Dedifferentiated amniotic fluid mesenchymal stem cell (primary cell): ENCODE measurements around the gene SLC9A5.

Source experiments
- DNase-seq: peaks from one replicate; pipeline ENCODE4 v3.0.0-alpha.2; 2016; ENCODE audit errors: extremely low spot score

SLC9A5 gene

GRCh38 chr16:67248401-67249177 lies at the start of gene SLC9A5:
TSS of gene SLC9A5 (plus strand) at chr16:67248979. CDS start at chr16:67249015, 36 bp downstream.
- no peak for DNase-seq

GRCh38 chr16:67199011-67199807 lies 49.6 kb upstream of the SLC9A5 start, which contains the start of gene ELMO3:
TSS of gene ELMO3 (plus strand) at chr16:67199131. CDS start at chr16:67199327, 196 bp downstream.
- DNase-seq = no peak

GRCh38 chr16:67199808-67200198 lies 49.0 kb upstream of the SLC9A5 start:
- no peak for DNase-seq

- DNase-seq = no peak
These were observed 48.3 kb upstream of the SLC9A5 start for GRCh38 chr16:67200491-67200890.

- DNase-seq = no peak
These were observed 47.1 kb upstream of the SLC9A5 start for GRCh38 chr16:67201411-67202345.

GRCh38 chr16:67202426-67202825 lies 46.4 kb upstream of the SLC9A5 start:
- DNase-seq = no peak

- no peak for DNase-seq
These were observed 45.8 kb upstream of the SLC9A5 start for GRCh38 chr16:67202956-67203493.

- no peak for DNase-seq
These were observed 44.7 kb upstream of the SLC9A5 start for GRCh38 chr16:67204076-67204475.

GRCh38 chr16:67206129-67206837 lies 42.5 kb upstream of the SLC9A5 start:
- DNase-seq = no peak

GRCh38 chr16:67206838-67207248 lies 41.9 kb upstream of the SLC9A5 start:
- DNase-seq = no peak

GRCh38 chr16:67207249-67208091 lies 41.3 kb upstream of the SLC9A5 start:
- DNase-seq = no peak

GRCh38 chr16:67208154-67208896 lies 40.5 kb upstream of the SLC9A5 start:
- DNase-seq = no peak

GRCh38 chr16:67209565-67209964 lies 39.2 kb upstream of the SLC9A5 start:
- no peak for DNase-seq

GRCh38 chr16:67210069-67210937 lies 38.5 kb upstream of the SLC9A5 start:
- DNase-seq = no peak

- no peak for DNase-seq
These were observed 37.1 kb upstream of the SLC9A5 start for GRCh38 chr16:67211674-67212073.

GRCh38 chr16:67212766-67213165 lies 36.0 kb upstream of the SLC9A5 start:
- DNase-seq = no peak

- no peak for DNase-seq
These were observed 35.4 kb upstream of the SLC9A5 start for GRCh38 chr16:67213197-67214019.
